ENCODE measurements around the gene CNTFR.

- no peak for TF ChIP-seq CTCF (IDR thresholded peaks at IDR 0.05; ENCODE audit: insufficient read depth, low read length)
- no peak for TF ChIP-seq REST (IDR thresholded peaks at IDR 0.05; ENCODE audit: insufficient replicate concordance, low read depth)
- TF ChIP-seq POLR2AphosphoS5 (IDR thresholded peaks at IDR 0.05; ENCODE audit: low read depth): no peak
- TF ChIP-seq GABPA (IDR thresholded peaks at IDR 0.05; ENCODE audit: low read depth): no peak
Observed at GRCh38 chr9:34571481-34571810, 18.1 kb downstream of the CNTFR start.
